NT2/D1 (cell line): ENCODE measurements around the gene CHD5.

Experiments
- SUZ12 ChIP-seq: IDR thresholded peaks from 2 replicates; pipeline ENCODE4 v1.6.1; 2011; ENCODE audit not compliant: insufficient read length, insufficient read depth; ENCODE audit errors: extremely low read depth
- YY1 ChIP-seq: IDR thresholded peaks from 2 replicates; pipeline ENCODE4 v1.6.1; 2011; ENCODE audit not compliant: insufficient read length, insufficient read depth
- ZNF274 ChIP-seq: IDR thresholded peaks from 2 replicates; pipeline ENCODE4 v1.6.1; 2011; ENCODE audit warnings: mild to moderate bottlenecking, low read depth, low read length

DNA sequence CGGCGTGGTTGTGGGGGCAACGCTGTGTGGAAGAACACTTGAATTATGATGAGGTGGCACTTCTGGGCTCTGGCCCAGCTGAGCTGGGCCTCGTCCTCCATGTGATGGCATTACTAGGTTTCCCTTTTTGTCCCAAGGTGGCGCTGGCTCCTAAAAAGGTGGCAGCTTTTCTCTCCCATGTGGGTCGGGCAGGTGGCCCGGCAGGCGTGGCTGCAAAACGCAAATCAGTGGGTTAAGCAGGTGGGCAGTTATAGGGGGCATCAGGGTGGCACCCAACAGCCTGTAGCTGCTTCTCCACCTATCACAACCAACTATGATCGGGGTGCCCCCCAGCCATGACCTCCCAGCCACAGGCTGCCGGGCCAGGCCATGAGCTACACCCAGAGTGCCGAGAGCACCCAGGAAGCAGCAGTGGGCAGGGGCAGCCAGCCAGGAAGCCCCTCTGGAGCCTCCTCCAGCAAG lies 74.9 kb downstream of the CHD5 start:
- TF ChIP-seq SUZ12 (no peak), YY1 (no peak), ZNF274 (no peak)
